Lower leg skin (tissue), 4 donors: ENCODE results near the gene NINJ2. TPM values are rescaled to one million over a fixed set of nuclear protein-coding genes. Genes with fewer than 3 reads are reported as not detected.

Experiments used
- DNase-seq, 2 donors: peaks; one replicate each; pipeline ENCODE4 v3.0.0-alpha.2; 2019; ENCODE audit warnings: low spot score in 2 of 2
- H3K4me3 ChIP-seq: fragments of 200-600 bp; sonication (generic); 2 replicates; pipeline ENCODE4 v1.5.1; 2017; ENCODE audit warnings: mild to moderate bottlenecking, low read depth; ENCODE audit not compliant: poor library complexity, severe bottlenecking
- CTCF ChIP-seq, 3 donors: fragments of 450-650 bp; IDR thresholded peaks; one replicate each; pipeline ENCODE4 v1.5.1; 2016; ENCODE audit warnings: antibody characterized with exemption in 3 of 3, mild to moderate bottlenecking in 3 of 3, moderate library complexity in 2 of 3
- POLR2A ChIP-seq, 2 donors: fragments of 450-650 bp; IDR thresholded peaks; one replicate each; pipeline ENCODE4 v1.6.1; 2016 to 2017; ENCODE audit warnings: antibody characterized with exemption in 2 of 2, mild to moderate bottlenecking in 1 of 2, moderate library complexity in 1 of 2
- WGBS, 2 donors: methylation state at CpG; one replicate each; pipeline ENCODE4 v1.1.5; 2018; 5-methylcytosine and 5-hydroxymethylcytosine counted together
- intact Hi-C: fragments of 100-400 bp; cut with DNase I; formaldehyde crosslinking; loops from one replicate; pipeline ENCODE4 v1.15.0; 2023; ENCODE audit warnings: low total_unique reads
- total RNA-seq, 4 donors: library from RNA; depleted of rRNA; stranded (reverse); fragments of >200 nt; gene quantifications; one replicate each; pipeline ENCODE4 v1.1.0, GENCODE V29; 2016

NINJ2 gene
- total RNA-seq, 4 donors from 2014 or later, result 4.5 to 30.8 (median 11.5) TPM

GRCh38 chr12:527241-527640 is 136.0 kb downstream of the NINJ2 start:
- 52 to 75% methylated on average over 7 of the region's 7 CpGs for WGBS, 2 donors
- no peak for DNase-seq
- TF ChIP-seq CTCF (IDR thresholded peaks at IDR 0.05) (no peak), POLR2A (IDR thresholded peaks at IDR 0.05) (no peak)
- H3K4me3 ChIP-seq, result no peak overlapping the region
- intact Hi-C loops, result no loop called here

- WGBS, 2 donors, result 73 to 81% methylated on average over 6 of the region's 6 CpGs
- no peak for DNase-seq
- intact Hi-C loops, result no loop called here
- H3K4me3 ChIP-seq, result no peak overlapping the region
- TF ChIP-seq POLR2A (IDR thresholded peaks at IDR 0.05), result no peak
Measured at GRCh38 chr12:526089-526488, 137.2 kb downstream of the NINJ2 start.

DNA sequence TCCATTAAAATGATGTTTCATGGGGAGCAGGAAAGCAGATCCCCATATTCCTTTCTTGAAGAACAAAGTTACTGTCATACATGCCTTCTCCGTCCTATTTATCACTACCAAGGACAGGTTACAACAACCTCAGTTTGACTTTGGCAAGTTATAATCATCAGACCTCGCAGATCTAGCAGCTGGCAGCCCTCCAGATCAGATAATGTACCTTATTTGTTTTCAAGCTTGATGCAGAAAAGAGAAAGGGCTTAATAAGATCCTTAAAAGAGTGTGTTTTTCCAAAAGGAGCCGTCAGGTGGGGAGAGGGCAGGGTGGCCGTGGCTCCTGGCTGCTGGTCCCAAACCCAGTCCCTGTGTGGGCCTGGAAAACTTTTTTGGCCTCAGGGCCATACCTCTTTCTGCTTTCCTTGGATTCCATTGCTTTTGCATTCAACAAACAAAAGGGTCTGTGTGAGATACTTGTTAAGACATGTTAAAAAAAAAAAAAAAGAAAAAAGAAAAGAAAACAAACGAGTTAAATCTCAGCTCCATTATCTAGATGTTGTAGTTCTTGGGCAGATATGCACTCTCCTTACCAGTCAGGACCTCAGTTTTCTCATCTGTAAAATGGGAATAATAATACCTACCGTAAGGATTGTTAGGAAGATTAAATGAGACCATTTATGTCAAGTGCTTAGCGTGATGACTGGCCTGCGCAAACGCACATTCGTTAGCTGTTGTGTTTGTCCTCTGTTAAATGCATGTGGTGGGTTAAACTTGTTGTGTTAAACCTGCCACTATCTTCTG is 138.9 kb downstream of the NINJ2 start:
- intact Hi-C loops, result no loop called here
- no peak overlapping the region for H3K4me3 ChIP-seq
- 68 to 69% methylated on average over 10 of the region's 10 CpGs for WGBS, 2 donors
- DNase-seq, result peak in 1 of 2 donors; percentile 65
- TF ChIP-seq POLR2A (IDR thresholded peaks at IDR 0.05), result no peak
- no peak for TF ChIP-seq CTCF (IDR thresholded peaks at IDR 0.05)

GRCh38 chr12:522692-523378 is 140.4 kb downstream of the NINJ2 start:
- WGBS, 2 donors, result 79 to 87% methylated on average over 7 of the region's 7 CpGs
- intact Hi-C loops, result no loop called here

GRCh38 chr12:520119-520518 is 143.1 kb downstream of the NINJ2 start:
- intact Hi-C loops, result no loop called here
- WGBS, 2 donors, result 68 to 78% methylated on average over 2 of the region's 2 CpGs
- no peak for TF ChIP-seq POLR2A (IDR thresholded peaks at IDR 0.05)
- no peak overlapping the region for H3K4me3 ChIP-seq
- no peak for DNase-seq

More at GRCh38 chr12:522692-523378, 140.4 kb downstream of the NINJ2 start:
- DNase-seq, result no peak
- no peak for TF ChIP-seq CTCF (IDR thresholded peaks at IDR 0.05)
- TF ChIP-seq POLR2A (IDR thresholded peaks at IDR 0.05), result no peak
- H3K4me3 ChIP-seq, result no peak overlapping the region

DNA sequence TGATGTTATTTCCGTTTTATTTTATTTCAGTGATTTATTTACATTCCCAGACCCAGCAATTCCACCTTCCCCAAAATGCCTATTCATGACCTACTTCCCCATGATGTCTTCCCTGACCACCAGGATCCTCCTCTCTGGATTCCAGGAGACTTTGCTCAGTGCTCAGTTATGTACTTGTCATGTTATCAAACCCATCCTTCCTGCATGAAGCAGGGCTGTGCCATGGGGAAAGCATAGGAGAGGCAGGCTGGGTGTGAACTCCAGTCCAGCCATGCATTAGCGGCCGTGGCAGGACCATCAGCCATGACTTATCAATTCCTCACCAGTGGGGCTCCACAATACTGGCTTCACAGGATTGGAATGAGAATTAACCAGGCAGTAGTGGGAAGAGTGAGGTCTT is 145.7 kb downstream of the NINJ2 start:
- no peak for DNase-seq
- WGBS, 2 donors, result 81 to 88% methylated on average over 3 of the region's 3 CpGs
- no peak for TF ChIP-seq CTCF (IDR thresholded peaks at IDR 0.05)
- TF ChIP-seq POLR2A (IDR thresholded peaks at IDR 0.05), result no peak
- H3K4me3 ChIP-seq, result no peak overlapping the region
- intact Hi-C loops, result no loop called here

Other genes starting within 250 kb of the NINJ2 start
- 10 to 100 TPM; 35.8 to 65.4 (median 47.6) TPM for gene B4GALNT3, start 203.5 kb downstream of the NINJ2 start, total RNA-seq
- 100 to 1,000 TPM; 273 to 518 (median 346) TPM for gene WNK1, start 89.1 kb upstream of the NINJ2 start, total RNA-seq